GM12878 (cell line): Measurements from ENCODE around the gene LBH. TPM values are rescaled to one million over a fixed set of nuclear protein-coding genes. Genes with fewer than 3 reads are reported as not detected.

Experiments used
- ATF3 ChIP-seq: IDR thresholded peaks from 2 replicates; pipeline ENCODE4 v1.6.1; 2011; ENCODE audit warnings: low read depth, mild to moderate bottlenecking, low read length, moderate library complexity, borderline replicate concordance; ENCODE audit errors: extremely low read depth
- BCL11A ChIP-seq: IDR thresholded peaks from 2 replicates; pipeline ENCODE4 v1.6.1; 2011; ENCODE audit warnings: low read depth, low read length
- CREM ChIP-seq: IDR thresholded peaks from 2 replicates; pipeline ENCODE4 v1.6.1; 2014; ENCODE audit warnings: antibody characterized with exemption, low read depth
- E2F4 ChIP-seq: IDR thresholded peaks from 2 replicates; pipeline ENCODE4 v1.6.1; 2012; ENCODE audit warnings: low read depth, low read length, improper control_type of control experiment
- EED ChIP-seq: sonication (generic); IDR thresholded peaks from 2 replicates; pipeline ENCODE4 v1.6.1; 2016; ENCODE audit warnings: antibody characterized with exemption, low read depth
- FOXK2 ChIP-seq: fragments of 450-650 bp; IDR thresholded peaks from 2 replicates; pipeline ENCODE4 v1.6.1; 2017; ENCODE audit warnings: mild to moderate bottlenecking, moderate library complexity
- GATAD2B ChIP-seq: fragments of 450-650 bp; conservative IDR thresholded peaks from 2 replicates; pipeline ENCODE4 v1.6.1; 2017; ENCODE audit warnings: low read depth, mild to moderate bottlenecking, moderate library complexity
- IRF4 ChIP-seq: IDR thresholded peaks from 2 replicates; pipeline ENCODE4 v1.6.1; 2011; ENCODE audit warnings: low read depth, low read length
- KDM1A ChIP-seq: fragments of 200-600 bp; sonication (generic); IDR thresholded peaks from 2 replicates; pipeline ENCODE4 v1.6.1; 2016; ENCODE audit warnings: borderline replicate concordance
- NFIC ChIP-seq: IDR thresholded peaks from 2 replicates; pipeline ENCODE4 v1.6.1; 2012; ENCODE audit warnings: low read depth, mild to moderate bottlenecking, inconsistent platforms, low read length, moderate library complexity
- PKNOX1 ChIP-seq: fragments of 450-650 bp; IDR thresholded peaks from 2 replicates; pipeline ENCODE4 v1.6.1; 2016; ENCODE audit warnings: mild to moderate bottlenecking
- PML ChIP-seq: IDR thresholded peaks from 2 replicates; pipeline ENCODE4 v1.6.1; 2012; ENCODE audit warnings: low read length, inconsistent platforms
- RB1 ChIP-seq: fragments of 450-650 bp; formaldehyde crosslinking; IDR thresholded peaks from 2 replicates; pipeline ENCODE4 v1.6.1; 2017; ENCODE audit warnings: mild to moderate bottlenecking, borderline replicate concordance
- RCOR1 ChIP-seq: conservative IDR thresholded peaks from 2 replicates; pipeline ENCODE4 v1.6.1; 2012; ENCODE audit warnings: low read depth, low read length, improper control_type of control experiment
- SMARCA5 ChIP-seq: fragments of 450-650 bp; IDR thresholded peaks from 2 replicates; pipeline ENCODE4 v1.6.1; 2017; ENCODE audit warnings: mild to moderate bottlenecking
- STAT3 ChIP-seq: IDR thresholded peaks from 2 replicates; pipeline ENCODE4 v1.6.1; 2011; ENCODE audit warnings: low read depth, low read length, improper control_type of control experiment
- ZBTB33 ChIP-seq: fragments of 450-650 bp; IDR thresholded peaks from 2 replicates; pipeline ENCODE4 v1.6.1; 2017; ENCODE audit warnings: mild to moderate bottlenecking
- ZBTB4 ChIP-seq: fragments of 450-650 bp; formaldehyde crosslinking; IDR thresholded peaks from 2 replicates; pipeline ENCODE4 v1.4.0; 2022; ENCODE audit warnings: mild to moderate bottlenecking, moderate library complexity
- ZNF207 ChIP-seq: fragments of 450-650 bp; IDR thresholded peaks from 2 replicates; pipeline ENCODE4 v1.6.1; 2014; ENCODE audit warnings: antibody characterized with exemption, mild to moderate bottlenecking, borderline replicate concordance
- ZSCAN29 ChIP-seq: fragments of 450-650 bp; IDR thresholded peaks from 2 replicates; pipeline ENCODE4 v1.6.1; 2017; ENCODE audit warnings: mild to moderate bottlenecking, moderate library complexity
- polyA plus RNA-seq, 11 experiments: library from polyadenylated mRNA; depleted of rRNA in 4 of 11; unstranded in 6 of 11; stranded (reverse) in 5 of 11; fragments of >200 nt; fragmentation: Nextera tagmentation in 4 of 11; fragmentation: Illumina TruSeq in 1 of 11; extraction: Ambion mirVana in 4 of 11; extraction: Trizol in 1 of 11; gene quantifications; 1 replicate in 1 of 11; 2 replicates in 10 of 11; pipeline versions ENCODE4 v1.2.1 to v1.2.3, GENCODE V29; 2011 to 2016; ENCODE audit warnings: inconsistent platforms in 2 of 11, missing spikeins in 2 of 11, low read depth in 1 of 11
- total RNA-seq, 4 experiments: library from RNA; depleted of rRNA in 3 of 4; stranded (reverse); fragments of >200 nt in 3 of 4; fragmentation: Illumina TruSeq in 1 of 4; extraction: Trizol in 1 of 4; gene quantifications; 2 replicates each; pipeline versions ENCODE4 v1.2.1 to v1.2.3, GENCODE V29; 2013 to 2021
- TF ChIP-seq, protein P1 (sequence below): fragments of 450-650 bp; IDR thresholded peaks from 2 replicates; pipeline ENCODE4 v1.6.1; 2018; ENCODE audit warnings: borderline replicate concordance, mild to moderate bottlenecking; ENCODE audit not compliant: partially characterized antibody

The LBH gene
- total and polyA plus RNA-seq, 10 of the 15 experiments (the other 5 are each of a cell fraction or from before 2014, with no cell fraction given), result 9.3 to 133 (median 34.1) TPM

GRCh38 chr2:30231996-30232800 is 864 bp downstream of the LBH start (continued):
- TF ChIP-seq ZBTB4 (CRISPR knock-in tag), result peak; percentile 56; the same call in 1 of the 2 replicates
- no peak for TF ChIP-seq ZBTB33
- TF ChIP-seq RCOR1, result no peak
- peak; percentile 45; the same call in 1 of the 2 replicates for TF ChIP-seq EED
- TF ChIP-seq PML, result no peak
- no peak for TF ChIP-seq BCL11A
- TF ChIP-seq STAT3, result no peak
- no peak for TF ChIP-seq E2F4
- TF ChIP-seq KDM1A, result no peak
- TF ChIP-seq RB1, result no peak
- TF ChIP-seq, protein P1, sequence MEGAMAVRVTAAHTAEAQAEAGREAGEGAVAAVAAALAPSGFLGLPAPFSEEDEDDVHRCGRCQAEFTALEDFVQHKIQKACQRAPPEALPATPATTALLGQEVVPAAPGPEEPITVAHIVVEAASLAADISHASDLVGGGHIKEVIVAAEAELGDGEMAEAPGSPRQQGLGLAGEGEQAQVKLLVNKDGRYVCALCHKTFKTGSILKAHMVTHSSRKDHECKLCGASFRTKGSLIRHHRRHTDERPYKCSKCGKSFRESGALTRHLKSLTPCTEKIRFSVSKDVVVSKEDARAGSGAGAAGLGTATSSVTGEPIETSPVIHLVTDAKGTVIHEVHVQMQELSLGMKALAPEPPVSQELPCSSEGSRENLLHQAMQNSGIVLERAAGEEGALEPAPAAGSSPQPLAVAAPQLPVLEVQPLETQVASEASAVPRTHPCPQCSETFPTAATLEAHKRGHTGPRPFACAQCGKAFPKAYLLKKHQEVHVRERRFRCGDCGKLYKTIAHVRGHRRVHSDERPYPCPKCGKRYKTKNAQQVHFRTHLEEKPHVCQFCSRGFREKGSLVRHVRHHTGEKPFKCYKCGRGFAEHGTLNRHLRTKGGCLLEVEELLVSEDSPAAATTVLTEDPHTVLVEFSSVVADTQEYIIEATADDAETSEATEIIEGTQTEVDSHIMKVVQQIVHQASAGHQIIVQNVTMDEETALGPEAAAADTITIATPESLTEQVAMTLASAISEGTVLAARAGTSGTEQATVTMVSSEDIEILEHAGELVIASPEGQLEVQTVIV, result no peak
- TF ChIP-seq FOXK2, result no peak
- TF ChIP-seq SMARCA5, result no peak
- TF ChIP-seq IRF4, result no peak
- no peak for TF ChIP-seq CREM
- no peak for TF ChIP-seq PKNOX1
- TF ChIP-seq GATAD2B, result peak; percentile 50
- TF ChIP-seq NFIC, result no peak
- TF ChIP-seq ZSCAN29, result no peak
- no peak for TF ChIP-seq ATF3
- TF ChIP-seq ZNF207, result 0 out of 2 replicates have a peak, but pooled peaks have one; percentile 66
